Upper lobe of right lung (tissue), 1 donor: ENCODE measurements around the gene DRICH1. TPM values are rescaled to one million over a fixed set of nuclear protein-coding genes. Genes with fewer than 3 reads are reported as not detected.

Experiments used
- total RNA-seq: library from RNA; stranded (reverse); fragmentation: NEBNext Ultra II Directional; extraction: Animal tissue kit (Norgen Biotek cat#: 25700); gene quantifications from one replicate; pipeline ENCODE4 v1.2.1, GENCODE V29; 2021
- donor health status: DM: no; HTN: yes; CAD: no; lungs with severe emphysema.

The DRICH1 gene
- total RNA-seq, 1 donor from 2014 or later = 0.96 TPM

Other genes with a start within 250 kb of the DRICH1 start
- not detected for gene IGLL1, start 52.0 kb downstream of the DRICH1 start, total RNA-seq
- gene RGL4, start 58.7 kb upstream of the DRICH1 start, total RNA-seq = 1.2 TPM
- gene ZNF70, start 118.8 kb upstream of the DRICH1 start, total RNA-seq = 6.1 TPM
- gene VPREB3, start 122.1 kb upstream of the DRICH1 start, total RNA-seq = not detected
- gene C22orf15, start 130.7 kb upstream of the DRICH1 start, total RNA-seq = not detected
- 102 TPM for gene CHCHD10, start 135.7 kb upstream of the DRICH1 start, total RNA-seq
- gene MMP11, start 140.5 kb upstream of the DRICH1 start, total RNA-seq = 1.9 TPM
- 59.6 TPM for gene SMARCB1, start 154.6 kb upstream of the DRICH1 start, total RNA-seq
- 3.8 TPM for gene DERL3, start 206.7 kb upstream of the DRICH1 start, total RNA-seq
- 13.2 TPM for gene SLC2A11, start 225.6 kb upstream of the DRICH1 start, total RNA-seq